Measurements from ENCODE around the gene NTMT1. TPM values are rescaled to one million over a fixed set of nuclear protein-coding genes. Genes with fewer than 3 reads are reported as not detected.

The NTMT1 gene
- total RNA-seq, 4 donors from 2014 or later: 7.0 to 26.0 (median 16.9) TPM

DNA sequence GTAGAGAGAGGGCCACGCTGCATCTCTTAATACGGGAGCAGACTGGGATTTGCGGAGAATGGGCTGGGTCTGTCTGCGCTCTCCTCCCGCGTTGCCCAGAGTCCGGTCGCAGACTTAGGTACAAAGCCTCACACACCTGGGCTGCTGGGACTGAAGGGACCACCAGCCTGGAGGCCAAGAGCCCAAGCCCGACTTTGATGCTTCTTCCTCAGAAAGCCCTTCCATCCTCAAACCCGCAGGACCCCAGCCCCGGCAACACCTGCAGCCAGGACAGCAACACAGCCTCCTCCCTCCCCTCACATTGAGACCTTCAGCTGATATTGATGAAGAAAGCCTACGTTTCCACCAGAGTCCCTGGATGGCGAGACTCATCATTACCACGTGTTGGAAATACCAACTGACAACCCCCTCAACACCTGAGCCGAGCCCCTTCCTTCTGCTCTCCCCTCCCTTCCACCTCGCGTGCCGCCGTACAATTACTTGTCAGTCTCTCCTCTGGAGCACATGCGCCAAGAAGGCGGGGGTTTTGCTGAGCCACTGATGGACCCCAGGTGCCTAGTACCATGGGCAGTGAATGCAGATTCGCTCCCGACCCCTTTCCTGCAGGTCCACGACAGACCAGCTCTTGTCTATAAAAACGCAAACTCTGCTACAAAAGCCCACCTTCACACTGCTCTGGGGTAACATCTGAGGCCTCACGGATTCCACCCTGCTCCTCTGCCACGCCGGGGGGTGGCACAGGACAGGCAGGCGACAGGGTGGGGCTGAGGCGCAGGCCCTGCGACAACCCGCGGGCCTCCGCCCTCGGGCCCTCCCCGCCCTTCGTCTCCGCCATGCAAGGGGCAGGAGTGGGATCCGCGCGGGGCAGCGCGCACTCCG, 15.1 kb downstream of the NTMT1 start:
- TF ChIP-seq, protein P1, sequence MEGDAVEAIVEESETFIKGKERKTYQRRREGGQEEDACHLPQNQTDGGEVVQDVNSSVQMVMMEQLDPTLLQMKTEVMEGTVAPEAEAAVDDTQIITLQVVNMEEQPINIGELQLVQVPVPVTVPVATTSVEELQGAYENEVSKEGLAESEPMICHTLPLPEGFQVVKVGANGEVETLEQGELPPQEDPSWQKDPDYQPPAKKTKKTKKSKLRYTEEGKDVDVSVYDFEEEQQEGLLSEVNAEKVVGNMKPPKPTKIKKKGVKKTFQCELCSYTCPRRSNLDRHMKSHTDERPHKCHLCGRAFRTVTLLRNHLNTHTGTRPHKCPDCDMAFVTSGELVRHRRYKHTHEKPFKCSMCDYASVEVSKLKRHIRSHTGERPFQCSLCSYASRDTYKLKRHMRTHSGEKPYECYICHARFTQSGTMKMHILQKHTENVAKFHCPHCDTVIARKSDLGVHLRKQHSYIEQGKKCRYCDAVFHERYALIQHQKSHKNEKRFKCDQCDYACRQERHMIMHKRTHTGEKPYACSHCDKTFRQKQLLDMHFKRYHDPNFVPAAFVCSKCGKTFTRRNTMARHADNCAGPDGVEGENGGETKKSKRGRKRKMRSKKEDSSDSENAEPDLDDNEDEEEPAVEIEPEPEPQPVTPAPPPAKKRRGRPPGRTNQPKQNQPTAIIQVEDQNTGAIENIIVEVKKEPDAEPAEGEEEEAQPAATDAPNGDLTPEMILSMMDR (IDR thresholded peaks at IDR 0.05; ENCODE audit: low read depth): no peak

DNA sequence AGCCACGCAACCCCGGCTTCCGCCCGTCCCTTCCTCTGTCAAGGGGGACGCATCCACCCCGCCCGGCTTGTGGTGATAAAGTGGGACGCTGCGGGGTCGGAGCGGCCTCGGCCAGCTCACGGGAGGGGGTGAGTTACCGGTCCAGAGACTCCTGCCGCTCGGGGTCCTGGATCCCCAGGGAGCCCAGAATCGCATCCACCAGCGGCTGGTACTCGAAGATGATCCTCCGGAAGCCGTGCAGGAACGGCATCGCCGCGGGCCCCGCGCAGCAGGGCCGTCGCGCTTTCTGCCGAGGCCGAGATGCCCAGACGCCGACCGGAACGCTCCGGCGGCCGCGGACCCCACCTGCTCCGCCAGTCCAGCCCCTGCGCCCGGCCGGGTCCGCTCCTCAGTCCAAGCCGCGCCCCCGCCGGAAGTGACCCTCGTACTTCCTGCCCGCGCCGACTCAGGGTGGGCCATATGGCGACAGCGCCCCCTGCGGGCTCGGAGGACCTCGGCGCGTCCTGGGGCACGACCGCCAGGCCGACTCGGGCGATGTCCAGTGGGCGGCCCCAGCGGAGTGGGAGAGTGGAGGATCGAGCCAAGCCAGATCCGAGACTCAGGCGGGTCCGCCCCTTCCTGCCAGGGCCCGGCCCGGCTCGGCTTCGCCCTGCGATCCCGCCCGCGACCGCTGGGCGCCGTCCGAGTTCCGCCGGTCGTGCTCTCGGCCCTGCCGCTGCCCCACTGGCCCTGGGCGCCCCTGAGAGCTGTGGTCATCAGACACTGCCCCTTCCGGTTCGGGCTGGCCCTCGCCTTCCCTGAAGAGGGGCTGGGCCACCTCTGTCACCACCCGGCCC, 16.0 kb downstream of the NTMT1 start, which contains the start of gene ASB6:
ASB6 (minus strand) TSS at position 402 of the 836 bp plus-strand sequence; CDS start at position 250, 152 bp downstream.
- TF ChIP-seq, protein P1 (IDR thresholded peaks at IDR 0.05; ENCODE audit: low read depth): no peak

DNA sequence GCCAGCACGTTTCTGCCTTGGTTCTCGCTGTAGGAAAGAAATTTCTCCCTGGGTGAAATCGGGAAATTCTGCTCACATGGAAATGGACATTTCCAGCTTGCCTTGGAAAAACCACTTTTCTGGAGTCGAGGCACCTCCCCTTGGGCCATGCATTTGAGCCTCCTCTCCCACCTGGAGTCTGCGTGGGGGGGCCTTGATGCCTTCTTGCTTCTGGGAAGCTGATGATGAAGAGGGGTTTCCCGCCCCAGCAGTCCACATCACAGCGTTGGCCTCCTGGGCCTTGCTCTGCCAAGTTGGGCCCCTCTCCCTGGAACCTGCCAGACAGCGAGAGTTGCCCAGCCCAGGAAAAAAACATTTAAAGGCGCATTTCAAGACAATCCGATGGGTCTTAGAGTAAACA, 17.7 kb downstream of the NTMT1 start:
- TF ChIP-seq, protein P1 (IDR thresholded peaks at IDR 0.05; ENCODE audit: low read depth): no peak

DNA sequence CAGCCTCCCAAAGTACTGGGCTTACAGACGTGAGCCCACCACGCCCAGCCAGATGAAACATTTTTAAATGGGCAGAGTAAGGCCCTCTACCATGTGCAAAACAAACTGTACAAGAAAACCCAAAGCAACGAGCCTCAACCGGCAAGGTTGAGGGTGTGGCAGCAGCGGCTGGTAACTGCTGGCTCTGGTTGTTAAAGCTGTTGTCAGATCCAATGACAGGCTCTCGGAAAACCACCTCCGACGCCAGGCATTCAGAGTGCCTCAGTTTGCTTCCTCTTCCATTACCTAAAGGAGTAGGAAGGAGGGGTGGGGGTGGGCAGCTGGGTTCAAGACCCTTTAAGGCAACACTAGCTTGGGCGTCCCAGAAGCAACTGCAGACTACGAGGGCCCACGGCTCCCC, 18.4 kb downstream of the NTMT1 start:
- TF ChIP-seq, protein P1 (IDR thresholded peaks at IDR 0.05; ENCODE audit: low read depth): no peak

DNA sequence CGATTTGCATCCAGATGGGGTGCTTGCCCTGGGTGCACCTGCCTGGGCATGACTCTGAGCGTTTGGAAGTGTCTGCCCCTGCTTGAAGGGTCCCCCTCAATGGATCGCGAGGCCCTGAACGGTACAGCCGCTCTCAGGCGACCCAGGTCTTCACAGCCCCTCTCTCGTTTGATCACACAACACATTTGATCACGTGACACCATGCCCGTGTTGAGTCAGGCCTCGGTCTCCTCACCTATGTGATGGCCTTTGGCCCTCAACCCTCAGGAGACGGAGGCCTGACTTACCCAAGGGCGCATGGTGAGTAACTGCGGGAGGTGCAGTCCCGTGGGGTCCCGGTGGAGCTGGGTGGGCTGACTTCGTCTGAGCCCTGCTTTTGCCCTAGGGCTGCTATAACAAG, 18.9 kb downstream of the NTMT1 start:
- TF ChIP-seq, protein P1 (IDR thresholded peaks at IDR 0.05; ENCODE audit: low read depth): no peak

DNA sequence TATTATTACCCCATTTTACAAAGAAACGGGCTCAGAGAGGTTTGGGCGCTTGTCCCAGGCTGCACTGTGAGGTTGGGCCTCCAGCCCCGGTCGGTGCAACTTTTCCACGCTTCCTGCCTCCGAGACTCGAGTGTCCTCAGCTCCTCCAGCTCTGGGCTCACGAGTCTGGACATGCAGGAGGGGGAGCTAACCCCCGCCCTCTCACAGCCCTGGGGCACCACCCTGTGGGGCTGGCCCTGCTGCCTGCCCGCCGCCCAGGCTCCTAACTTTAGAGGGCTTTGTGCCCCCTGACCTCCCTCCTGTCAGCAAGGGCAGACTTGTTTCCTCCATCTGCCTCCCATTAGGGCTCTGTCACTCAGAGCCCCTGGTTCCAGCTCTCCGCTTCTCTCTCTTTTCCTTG, 20.3 kb downstream of the NTMT1 start:
- TF ChIP-seq, protein P1 (IDR thresholded peaks at IDR 0.05; ENCODE audit: low read depth): no peak

DNA sequence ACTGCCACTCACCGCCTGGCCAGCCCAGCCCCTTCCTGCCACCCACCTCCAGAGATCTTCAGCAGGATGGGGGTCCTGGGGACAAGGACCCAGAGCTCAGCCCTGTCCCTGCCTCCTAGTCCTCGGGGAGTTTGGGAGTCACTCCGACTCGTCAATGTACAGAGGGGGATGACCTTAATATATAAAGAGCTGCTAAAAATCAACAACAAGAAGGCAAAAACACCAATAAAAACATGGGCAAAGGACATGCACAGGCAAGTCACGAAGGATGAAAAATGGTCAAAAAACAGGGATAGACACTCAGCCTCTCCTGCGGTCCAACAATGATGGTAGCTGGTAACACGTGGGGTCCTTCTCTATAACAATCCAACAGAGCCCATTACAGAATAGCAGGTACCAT, 20.7 kb downstream of the NTMT1 start:
- TF ChIP-seq, protein P1 (IDR thresholded peaks at IDR 0.05; ENCODE audit: low read depth): no peak

All from subcutaneous adipose tissue (tissue), 4 donors.